ENCODE results near the gene BCAR3. TPM values are rescaled to one million over a fixed set of nuclear protein-coding genes. Genes with fewer than 3 reads are reported as not detected.

Gene BCAR3
- polyA plus RNA-seq, 4 donors = 22.9 to 26.1 (median 24.3) TPM

DNA sequence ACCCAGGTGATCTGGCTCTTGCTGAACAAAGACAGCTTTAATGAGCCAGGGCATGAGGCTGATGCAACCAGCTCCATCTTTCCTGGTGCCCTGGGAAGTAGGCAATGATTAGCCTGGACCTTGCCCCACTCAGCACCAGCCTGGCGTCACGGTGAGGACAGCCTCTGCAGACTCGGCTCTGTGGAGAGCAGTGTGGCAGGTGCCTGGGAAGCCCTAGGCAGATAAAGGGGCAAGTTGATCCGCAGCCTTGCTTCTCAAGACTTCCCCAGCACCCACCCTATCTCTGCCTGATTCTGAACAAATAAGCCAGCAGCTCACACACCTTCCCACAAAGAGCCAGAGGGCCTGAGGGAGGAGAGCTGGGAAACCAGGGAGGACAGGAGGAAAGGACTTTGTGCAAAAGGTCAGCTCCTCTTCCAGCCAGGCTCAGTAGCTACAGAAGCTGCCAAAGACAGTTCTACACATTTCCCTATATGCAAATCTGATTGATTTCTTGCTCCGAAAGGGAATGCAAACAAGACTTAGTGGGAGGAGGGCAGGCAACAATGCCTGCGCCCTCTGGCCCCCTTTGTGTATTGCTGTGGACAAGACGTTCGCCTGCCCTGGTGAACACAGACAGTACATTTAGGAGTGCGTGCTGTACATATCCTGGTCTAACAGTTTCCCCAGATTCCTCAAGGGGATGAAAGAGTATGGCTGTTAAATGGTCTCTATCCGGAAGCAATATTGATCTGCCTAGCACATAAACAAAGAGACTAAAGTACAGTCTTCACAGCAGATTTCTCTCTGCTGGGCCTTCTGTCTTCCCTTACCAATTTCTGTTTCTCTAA is 63.8 kb downstream of the BCAR3 start:
- DNase-seq (ENCODE audit: low read depth in 4 of 4, low spot score in 3 of 4) = no peak

DNA sequence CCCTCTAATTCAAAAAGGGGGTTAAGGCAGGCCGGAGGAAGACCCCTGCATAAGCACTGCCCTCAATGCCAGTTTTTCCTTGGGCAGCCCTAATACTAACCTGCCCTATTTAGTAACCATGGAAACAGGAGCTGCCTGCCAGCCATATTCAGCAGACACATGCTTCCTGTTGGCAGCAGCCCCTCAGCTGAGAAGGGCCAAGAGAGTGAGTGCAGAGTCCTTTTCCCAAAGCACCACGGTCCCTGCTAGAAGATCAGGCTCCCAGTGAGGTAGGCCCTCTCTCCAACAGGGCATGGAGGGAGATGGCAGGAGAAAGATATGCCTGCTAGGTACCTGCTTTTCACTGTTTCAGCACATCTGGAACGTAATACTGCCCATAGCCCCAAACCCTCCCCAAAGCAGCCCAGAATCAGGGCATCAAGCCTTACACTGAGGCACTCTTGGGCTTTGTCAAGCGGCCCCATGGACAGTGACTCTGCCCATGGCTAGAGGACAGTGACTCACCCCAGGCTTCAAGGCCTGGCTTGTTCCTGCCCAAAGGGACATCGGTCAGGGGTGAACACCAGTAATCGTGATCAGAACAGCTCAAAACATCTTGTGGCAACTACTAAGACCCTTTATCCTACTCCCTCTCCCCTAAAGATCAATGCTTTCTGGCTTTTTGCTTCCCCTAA is 64.5 kb downstream of the BCAR3 start:
- DNase-seq (ENCODE audit: low read depth in 4 of 4, low spot score in 3 of 4) = no peak

- no peak for DNase-seq (ENCODE audit: low read depth in 4 of 4, low spot score in 3 of 4)
Measured at GRCh38 chr1:93616221-93616995, 65.2 kb downstream of the BCAR3 start.

DNA sequence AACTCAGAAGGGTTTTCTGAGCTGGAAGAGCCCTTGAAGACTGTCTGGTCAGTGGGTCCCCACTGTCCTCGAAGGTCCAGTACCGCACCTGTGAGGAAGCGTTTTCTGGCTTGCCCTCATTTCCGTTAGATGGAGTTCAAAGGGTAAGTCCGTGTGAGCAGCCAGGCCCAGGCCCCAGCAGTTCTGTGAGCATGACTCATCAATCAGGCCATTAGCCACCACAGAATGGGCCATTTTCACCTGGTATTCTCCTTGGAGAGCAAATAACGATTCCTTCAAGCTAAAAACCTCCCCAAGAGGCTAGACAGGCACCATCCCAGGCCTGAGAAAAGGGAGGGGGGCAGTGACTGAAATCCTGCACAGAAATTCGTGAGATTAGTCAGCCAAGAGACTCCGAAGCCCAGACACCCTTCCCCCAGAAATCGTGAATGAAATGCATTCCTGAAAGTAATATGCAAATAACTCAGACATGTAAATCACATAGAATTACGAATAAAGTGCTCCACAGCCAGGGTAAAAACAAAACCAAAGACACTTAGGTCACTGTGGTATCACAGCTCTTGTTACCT is 66.0 kb downstream of the BCAR3 start:
- no peak for DNase-seq (ENCODE audit: low read depth in 4 of 4, low spot score in 3 of 4)

GRCh38 chr1:93614986-93615581 is 66.6 kb downstream of the BCAR3 start:
- no peak for DNase-seq (ENCODE audit: low read depth in 4 of 4, low spot score in 3 of 4)

DNA sequence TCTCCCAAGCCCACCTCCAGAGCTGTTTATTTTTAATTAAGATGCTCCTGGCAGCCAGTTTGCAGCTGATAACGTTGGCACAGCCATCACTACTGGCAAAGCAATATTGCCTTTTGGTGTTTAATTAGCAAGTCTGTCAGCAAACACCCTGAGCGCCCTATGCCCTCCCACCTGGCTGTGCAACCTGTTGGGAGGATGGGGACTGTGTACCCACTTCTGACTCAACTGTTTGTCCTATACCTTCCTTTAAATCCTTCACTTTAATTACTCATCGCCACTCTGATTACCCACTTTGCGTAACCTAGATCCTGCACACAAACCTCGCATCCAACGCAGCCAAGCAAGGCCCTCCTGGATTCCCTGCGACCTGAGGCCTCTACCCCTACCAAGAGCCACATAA is 67.1 kb downstream of the BCAR3 start:
- DNase-seq (ENCODE audit: low read depth in 4 of 4, low spot score in 3 of 4) = no peak

- no peak for DNase-seq (ENCODE audit: low read depth in 4 of 4, low spot score in 3 of 4)
Measured at GRCh38 chr1:93613898-93614297, 67.7 kb downstream of the BCAR3 start.

GRCh38 chr1:93612510-93612909 is 69.1 kb downstream of the BCAR3 start:
- no peak for DNase-seq (ENCODE audit: low read depth in 4 of 4, low spot score in 3 of 4)

DNA sequence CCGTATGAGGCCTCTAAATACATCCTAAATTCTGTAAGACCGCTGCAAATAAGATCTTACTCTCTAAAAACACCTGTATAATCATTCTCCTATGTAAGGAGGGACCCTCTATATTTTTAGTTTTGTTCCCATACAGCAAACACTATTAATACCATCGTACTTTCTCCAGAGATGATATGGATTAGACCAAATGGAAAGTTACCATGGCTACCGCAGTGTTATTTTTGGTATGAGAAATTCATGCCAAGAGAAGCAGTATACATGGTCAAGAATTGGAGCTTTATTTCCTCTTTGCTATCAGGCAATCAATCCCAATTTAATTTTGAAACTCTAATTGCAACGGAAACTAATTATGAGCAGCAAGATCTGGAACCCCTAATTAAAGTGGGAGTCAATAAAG is 70.0 kb downstream of the BCAR3 start:
- no peak for DNase-seq (ENCODE audit: low read depth in 4 of 4, low spot score in 3 of 4)

DNA sequence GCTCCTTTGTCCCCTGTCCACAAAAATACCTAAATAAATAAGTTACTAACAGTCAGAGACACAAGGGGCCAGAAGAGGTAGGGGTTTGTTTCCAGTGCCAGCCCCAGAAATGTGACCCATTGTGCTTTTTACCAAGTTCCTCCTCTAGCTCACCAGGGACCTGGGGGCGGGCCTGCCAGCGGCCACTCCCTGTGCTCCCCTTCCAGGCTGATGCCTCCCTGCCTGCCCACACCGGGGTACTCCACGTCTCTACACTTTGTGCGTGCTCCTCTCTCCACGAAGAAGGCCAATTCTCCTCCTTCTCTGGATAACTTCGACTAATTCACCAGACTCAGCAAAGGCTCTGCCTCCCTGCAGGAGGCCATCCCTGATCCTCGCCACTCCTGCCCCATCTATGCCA is 72.1 kb downstream of the BCAR3 start:
- no peak for DNase-seq (ENCODE audit: low read depth in 4 of 4, low spot score in 3 of 4)

- DNase-seq (ENCODE audit: low read depth in 4 of 4, low spot score in 3 of 4) = no peak
Measured at GRCh38 chr1:93608187-93609109, 73.2 kb downstream of the BCAR3 start.

- no peak for DNase-seq (ENCODE audit: low read depth in 4 of 4, low spot score in 3 of 4)
Measured at GRCh38 chr1:93607814-93608186, 73.8 kb downstream of the BCAR3 start.

DNA sequence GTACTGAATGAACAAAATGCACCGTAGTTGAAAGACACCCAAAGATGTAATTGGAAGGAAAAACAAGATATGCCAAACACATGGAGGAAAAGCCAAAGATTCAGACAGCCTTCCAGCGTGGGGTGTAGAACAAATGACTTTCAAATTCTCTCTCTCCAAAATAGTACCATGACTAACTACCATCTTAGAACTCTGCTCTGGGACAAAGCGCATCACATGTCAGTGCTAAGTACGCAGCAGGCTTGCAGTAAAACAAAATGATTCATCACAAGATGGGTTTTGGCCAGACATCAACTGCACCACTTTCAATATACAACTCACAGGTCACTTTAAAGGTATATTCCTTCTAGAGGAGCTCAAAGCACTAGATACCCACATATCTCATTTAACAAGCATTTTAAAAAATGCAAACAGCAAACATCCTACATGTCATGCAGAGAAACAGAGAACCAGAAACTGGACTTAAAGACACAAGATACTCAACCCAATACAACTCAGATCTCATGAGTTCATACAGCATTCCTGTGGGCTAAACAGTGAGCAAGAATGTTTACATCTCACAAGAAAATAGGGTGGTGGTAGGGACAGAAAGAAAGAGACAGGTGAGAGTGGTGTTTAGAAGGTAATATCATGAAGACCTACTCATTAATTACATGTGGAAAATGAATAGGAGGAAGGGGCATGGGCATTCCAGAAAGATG is 75.7 kb downstream of the BCAR3 start:
- no peak for DNase-seq (ENCODE audit: low read depth in 4 of 4, low spot score in 3 of 4)

DNA sequence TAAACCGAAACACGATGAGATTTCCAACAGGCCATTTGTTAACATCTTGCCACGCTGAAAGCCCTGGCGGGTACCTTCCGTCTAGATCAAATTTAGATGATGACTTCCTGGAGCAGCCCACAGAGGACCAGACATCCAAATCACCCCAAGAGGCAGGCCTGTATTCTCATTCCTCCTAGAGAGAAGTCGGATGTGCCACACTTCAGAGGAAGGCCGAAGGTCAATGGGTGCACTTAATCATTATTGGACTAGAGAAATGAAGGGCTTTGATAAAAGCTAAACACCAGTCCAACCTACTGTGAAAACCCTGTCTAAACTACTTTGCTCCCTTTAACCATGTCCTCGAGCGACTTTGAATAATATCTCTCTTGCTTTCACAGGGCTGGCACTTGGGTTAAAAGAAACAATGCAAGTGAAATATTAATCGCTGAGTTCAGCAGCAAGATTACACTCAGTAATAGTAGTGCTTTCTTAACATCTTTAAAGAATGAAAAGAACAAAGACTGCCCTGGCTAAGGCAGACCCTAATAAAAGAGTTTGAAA is 76.5 kb downstream of the BCAR3 start:
- no peak for DNase-seq (ENCODE audit: low read depth in 4 of 4, low spot score in 3 of 4)

- DNase-seq (ENCODE audit: low read depth in 4 of 4, low spot score in 3 of 4) = no peak
Measured at GRCh38 chr1:93604411-93604810, 77.2 kb downstream of the BCAR3 start.

DNA sequence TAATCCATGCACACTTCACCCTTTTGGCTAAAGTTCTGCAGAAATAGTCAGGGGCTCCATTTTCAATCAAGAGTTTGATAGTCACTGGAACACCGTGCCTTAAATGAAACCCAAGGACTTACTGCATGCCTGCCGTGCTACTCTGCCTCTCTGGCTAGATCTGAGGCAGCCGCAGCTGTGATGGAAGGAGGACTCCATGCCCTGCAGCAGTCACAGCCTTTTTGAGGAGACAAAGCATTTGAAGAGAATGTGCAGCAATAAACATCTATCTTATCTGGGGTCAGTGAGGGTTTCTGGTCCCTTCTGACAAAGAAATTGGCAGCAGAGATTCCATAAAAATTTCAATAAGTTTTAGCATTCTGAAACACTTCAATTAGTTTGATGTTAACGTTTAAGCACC is 78.0 kb downstream of the BCAR3 start:
- no peak for DNase-seq (ENCODE audit: low read depth in 4 of 4, low spot score in 3 of 4)

DNA sequence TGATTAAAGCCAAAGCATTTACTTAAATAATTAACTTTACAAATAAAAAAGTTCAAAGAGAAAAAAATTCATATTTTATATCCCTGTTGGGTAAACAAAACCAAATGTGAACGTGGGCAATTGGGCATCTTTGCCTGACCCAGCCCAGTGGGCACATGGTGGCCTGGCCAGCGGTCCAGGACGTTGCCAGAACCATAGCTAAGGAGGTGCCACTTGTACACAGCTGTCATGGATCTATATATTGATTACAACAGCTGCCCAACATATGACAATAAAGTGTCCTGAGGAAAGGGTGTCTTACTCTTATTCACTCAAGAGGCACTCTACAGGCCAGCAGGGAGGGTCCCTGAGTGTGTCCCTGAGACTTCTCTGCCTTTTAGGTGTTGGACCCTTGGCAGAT is 78.5 kb downstream of the BCAR3 start:
- DNase-seq (ENCODE audit: low read depth in 4 of 4, low spot score in 3 of 4) = no peak

- DNase-seq (ENCODE audit: low read depth in 4 of 4, low spot score in 3 of 4) = no peak
Measured at GRCh38 chr1:93602101-93602500, 79.5 kb downstream of the BCAR3 start.

- no peak for DNase-seq (ENCODE audit: low read depth in 4 of 4, low spot score in 3 of 4)
Measured at GRCh38 chr1:93601686-93602085, 80.0 kb downstream of the BCAR3 start.
